Stimulated activated CD8-positive, alpha-beta memory T cell treated with anti-CD3 and anti-CD28 coated beads, Interleukin-15, amount 100 ng/mL, for 1 hour (primary cell): ENCODE measurements around the gene CCDC78.
A peak's percentile ranks its signal among the peaks of the same experiment; 100 is the strongest.

Experiments used
- DNase-seq: peaks from one replicate; pipeline ENCODE4 v3.0.0-alpha.2; 2020; ENCODE audit warnings: low read depth

The CCDC78 gene

DNA sequence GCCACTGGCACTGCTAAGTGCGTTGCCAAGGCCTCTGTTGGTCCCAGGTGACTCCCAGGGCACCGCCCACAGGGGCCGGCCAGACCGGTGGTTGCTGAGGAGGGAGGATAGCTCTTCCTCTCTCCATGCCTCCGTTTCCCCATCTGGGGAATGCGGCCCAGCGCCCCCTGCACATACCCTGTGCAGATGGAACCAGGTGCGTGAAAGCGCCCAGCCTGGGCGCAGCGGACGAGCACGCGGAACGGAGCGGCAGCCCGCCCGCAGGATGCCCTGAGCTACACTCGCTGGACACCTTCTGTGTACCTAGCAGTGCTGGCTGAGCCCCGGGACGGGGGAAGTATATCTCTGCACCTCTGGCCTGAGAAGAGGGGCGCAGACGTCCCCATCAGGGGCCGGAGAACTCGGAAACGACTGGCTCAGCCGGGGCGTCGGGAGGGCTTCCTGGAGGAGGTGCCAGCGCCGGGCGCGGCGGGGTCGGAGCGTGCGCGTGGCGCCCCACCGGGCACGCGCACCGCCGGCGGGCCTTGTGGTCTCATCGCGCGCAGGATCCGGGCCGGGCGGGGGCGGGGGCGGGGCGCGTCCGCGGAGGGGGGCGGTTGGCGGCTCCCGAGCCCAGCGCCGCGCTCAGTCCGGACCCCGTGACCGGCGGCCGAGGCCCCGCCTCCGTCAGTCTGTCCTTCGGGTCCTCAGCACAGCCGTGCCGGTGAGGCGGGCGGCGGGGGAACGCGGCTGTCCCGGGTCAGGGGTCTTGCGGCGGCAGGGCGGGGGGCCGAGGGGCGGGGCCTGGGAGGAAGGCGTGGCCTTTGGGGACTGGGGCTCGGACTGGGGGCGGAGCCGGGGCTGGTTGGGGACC lies at the start of gene CCDC78, which contains the start of gene HAGHL:
Gene CCDC78 (minus strand): TSS at position 6 of the 853 bp plus-strand sequence. CDS start 76 bp downstream, outside the sequence.
Gene HAGHL (plus strand): TSS at position 669 of the 853 bp plus-strand sequence. CDS start 404 bp downstream, outside the sequence.
- peak; percentile 52 for DNase-seq

- no peak for DNase-seq
These were observed 49.1 kb upstream of the CCDC78 start for GRCh38 chr16:775236-775796.

- no peak for DNase-seq
These were observed 48.1 kb upstream of the CCDC78 start for GRCh38 chr16:774086-775001.

DNA sequence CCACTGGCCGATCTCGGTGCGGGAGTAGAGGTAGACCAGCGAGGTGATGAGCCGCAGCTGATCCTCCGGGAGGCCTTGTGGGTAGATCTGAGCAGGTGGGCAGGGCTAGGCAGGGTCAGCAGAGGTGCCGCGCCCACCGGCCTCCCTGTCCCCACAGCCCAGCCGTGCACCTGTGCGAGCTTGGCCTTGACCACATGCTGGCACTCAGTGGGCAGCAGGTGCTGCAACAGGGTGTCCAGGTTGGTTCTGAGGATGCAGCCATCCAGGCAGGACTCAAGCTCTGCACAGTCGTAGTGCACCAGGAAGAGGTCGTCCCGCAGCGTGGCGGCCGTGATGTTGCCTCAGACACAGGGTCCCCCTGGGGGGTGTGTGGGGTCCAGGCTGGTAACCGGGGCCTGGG lies 46.7 kb upstream of the CCDC78 start:
- DNase-seq: no peak

DNA sequence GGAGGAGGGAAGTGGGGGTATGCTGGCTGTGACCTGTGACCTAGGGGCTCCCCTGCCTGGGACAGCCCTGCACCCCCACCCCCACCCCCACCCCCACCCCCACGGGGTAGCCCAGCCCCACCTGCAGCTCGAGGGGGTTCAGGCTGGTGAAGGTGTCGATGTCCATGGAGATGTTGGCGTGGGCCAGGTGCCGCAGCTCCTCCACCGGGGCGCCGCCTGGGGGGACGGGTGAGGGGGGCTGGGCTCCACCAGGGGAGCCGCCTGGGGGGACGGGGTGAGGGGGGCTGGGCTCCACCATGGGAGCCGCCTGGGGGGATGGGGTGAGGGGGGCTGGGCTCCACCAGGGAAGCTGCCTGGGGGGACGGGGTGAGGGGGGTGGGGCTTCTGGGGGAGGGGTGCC lies 44.2 kb upstream of the CCDC78 start:
- DNase-seq: no peak

DNA sequence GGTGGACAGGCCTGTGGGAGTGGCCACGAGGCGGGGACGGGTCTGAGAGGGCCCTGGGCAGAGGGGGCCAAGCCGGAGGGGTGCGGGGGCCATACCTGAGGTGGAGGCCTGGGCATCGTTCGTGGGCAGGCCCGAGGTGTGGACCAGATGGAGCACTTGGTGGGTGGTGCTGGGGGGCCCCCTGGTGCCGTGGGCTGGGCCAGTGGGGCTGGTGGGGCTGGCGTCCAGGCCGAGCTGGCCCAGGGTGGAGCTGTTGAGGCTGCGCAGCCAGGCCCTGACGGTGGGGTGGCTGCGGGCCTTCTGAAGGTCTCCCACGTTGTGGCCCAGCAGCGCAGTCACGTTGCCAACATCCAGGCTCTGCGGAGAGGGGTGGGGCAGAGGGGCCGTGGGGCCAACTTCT lies 43.7 kb upstream of the CCDC78 start:
- no peak for DNase-seq

DNA sequence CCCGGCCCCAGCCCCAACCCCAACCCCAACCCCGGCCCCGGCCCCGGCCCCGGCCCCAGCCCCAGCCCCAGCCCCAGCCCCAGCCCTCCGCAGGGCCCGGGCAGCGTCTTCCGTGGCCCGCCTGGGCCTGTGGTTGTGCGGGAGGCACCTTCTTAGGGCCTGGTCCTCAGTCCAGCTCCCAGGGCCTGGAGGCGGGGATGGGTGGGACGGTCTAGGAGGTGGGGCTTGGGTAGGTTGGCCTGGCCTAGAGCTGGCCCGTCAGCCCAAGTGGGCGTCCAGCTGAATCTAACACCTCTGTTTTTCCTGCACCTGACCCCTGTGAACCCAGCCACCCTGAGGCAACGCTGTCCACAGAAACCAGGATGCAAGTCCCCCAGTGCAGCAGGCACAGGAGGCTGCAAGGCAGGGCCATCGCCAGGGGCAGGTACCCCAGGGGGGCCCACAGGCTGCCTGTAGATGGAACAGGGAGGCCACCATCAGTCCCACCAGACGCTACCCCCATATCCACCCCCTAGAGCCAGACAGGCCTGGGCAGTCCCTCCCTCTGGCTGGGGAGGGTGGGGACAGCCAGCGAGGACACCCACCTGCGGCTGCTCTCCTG lies 43.0 kb upstream of the CCDC78 start:
- DNase-seq: no peak

GRCh38 chr16:768428-768827 lies 42.2 kb upstream of the CCDC78 start:
- no peak for DNase-seq

GRCh38 chr16:767743-768235 lies 41.5 kb upstream of the CCDC78 start:
- no peak for DNase-seq

DNA sequence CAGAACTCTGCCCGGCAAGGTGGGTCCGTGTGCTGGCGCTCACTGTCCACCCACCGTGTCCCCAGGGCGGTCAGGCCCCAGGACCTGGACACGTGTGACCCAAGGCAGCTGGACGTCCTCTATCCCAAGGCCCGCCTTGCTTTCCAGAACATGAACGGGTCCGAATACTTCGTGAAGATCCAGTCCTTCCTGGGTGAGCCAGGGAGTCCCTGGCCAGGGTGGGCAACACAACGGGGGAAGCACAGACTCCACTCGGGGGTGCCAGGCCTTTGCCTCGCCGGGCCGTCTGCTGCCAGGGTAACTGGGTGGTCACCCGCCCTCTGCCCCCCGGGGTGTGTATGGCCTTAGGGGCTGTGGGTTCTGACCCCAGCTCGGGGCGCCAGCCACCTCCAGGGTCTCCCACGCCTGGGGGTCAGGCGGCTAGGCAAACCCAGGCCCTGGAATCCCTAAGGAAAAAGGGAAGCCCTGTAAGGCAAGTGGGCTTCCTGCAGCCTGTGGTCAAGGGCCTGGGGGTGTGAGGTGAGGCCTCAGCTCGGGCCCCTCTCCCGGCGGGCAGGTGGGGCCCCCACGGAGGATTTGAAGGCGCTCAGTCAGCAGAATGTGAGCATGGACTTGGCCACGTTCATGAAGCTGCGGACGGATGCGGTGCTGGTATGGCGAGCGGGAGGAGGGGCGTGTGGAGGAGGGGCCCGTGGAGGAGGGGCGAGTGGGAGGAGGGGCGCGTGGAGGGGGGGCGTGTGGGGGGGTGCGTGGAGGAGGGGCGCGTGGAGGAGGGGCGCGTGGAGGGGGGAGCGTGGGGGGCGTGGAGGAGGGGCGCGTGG lies 40.8 kb upstream of the CCDC78 start:
- DNase-seq: no peak

DNA sequence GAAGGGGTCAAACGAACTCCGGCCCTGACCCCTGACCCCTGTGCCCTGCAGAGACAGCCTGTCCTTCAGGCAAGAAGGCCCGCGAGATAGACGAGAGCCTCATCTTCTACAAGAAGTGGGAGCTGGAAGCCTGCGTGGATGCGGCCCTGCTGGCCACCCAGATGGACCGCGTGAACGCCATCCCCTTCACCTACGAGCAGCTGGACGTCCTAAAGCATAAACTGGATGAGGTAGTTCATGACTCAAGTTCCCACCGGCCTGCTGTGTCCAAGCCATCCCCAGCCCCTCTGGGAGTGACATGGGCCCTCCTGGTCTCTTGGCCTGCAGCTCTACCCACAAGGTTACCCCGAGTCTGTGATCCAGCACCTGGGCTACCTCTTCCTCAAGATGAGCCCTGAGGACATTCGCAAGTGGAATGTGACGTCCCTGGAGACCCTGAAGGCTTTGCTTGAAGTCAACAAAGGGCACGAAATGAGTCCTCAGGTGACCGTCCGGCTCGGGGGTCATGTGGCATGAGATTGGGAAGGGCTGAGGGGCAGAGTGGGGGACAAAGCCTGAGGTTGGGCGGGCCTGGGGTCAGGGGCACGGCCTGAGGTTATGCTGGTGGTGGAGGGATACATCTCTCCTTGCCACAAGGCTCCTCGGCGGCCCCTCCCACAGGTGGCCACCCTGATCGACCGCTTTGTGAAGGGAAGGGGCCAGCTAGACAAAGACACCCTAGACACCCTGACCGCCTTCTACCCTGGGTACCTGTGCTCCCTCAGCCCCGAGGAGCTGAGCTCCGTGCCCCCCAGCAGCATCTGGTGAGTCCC lies 40.0 kb upstream of the CCDC78 start:
- DNase-seq: no peak

DNA sequence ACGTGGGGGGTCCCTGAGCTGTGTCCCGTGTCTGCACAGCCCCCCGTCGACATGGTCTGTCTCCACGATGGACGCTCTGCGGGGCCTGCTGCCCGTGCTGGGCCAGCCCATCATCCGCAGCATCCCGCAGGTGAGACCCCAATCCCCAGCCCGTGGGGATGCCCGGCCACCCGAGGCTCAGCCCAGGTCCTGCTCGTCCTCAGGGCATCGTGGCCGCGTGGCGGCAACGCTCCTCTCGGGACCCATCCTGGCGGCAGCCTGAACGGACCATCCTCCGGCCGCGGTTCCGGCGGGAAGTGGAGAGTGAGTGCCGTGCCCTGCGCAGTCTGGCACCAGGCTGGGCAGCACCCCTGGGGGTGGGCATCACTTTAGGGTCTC lies 39.2 kb upstream of the CCDC78 start:
- DNase-seq: no peak

GRCh38 chr16:764848-765487 lies 38.7 kb upstream of the CCDC78 start:
- no peak for DNase-seq

DNA sequence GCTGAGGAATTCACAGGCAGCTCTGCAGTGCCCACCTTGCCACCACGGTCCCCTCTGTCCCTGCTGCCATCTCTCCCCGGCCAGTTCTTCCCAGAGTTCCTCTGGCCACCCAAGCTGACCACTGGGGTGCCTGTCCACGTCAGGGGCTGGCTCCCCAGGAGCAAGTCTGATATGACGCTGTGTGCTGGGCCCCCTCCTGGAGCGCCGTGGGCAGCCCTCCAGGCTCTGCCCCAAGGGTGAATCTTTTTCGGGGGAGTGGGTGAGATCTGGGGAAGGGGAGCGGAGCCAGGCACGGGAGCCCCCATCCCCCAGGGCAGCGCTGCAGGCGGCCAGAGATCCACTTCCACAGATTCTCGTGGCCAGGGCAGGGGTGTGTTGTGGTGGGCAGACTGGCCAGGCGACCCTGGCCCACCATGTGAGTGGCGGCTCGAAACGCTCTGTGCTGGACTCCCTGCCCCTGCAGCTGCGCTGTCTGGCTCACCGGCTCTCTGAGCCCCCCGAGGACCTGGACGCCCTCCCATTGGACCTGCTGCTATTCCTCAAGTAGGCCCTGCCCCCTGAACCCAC lies 38.0 kb upstream of the CCDC78 start:
- no peak for DNase-seq

DNA sequence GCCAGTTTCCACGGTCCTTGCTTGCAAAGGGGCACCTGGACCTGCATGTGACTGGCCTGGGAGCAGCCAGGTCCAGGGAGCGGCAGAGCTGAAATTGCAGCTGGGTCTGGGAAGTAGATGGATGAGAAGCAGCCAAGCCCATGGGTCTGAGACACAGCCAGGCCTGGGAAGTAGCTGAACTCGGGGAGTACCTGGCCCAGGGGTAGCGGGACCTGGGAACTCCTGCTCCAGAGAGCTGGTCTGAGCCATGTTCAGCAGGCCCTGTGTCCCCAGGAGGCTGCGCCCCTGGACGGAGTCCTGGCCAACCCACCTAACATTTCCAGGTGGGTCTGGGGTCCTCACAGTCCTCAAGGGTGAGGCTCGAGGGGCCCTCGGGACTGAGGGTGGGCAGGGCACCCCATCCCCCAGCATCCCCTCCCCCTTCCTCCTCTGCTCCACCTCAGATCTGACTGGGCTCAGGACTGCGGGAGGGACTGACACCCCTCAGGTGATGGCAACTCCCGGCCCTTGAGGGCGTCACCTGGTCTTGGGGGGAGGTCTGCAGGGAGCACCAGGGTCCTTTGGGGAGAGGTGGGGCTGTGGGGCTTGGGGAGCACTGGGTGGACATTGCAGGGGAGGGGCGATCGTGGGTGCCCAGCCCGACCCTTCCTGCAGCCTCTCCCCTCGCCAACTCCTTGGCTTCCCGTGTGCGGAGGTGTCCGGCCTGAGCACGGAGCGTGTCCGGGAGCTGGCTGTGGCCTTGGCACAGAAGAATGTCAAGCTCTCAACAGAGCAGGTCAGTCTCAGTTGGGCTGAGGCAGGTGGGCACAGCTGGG lies 37.3 kb upstream of the CCDC78 start:
- no peak for DNase-seq

- no peak for DNase-seq
These were observed 36.5 kb upstream of the CCDC78 start for GRCh38 chr16:762595-763268.

DNA sequence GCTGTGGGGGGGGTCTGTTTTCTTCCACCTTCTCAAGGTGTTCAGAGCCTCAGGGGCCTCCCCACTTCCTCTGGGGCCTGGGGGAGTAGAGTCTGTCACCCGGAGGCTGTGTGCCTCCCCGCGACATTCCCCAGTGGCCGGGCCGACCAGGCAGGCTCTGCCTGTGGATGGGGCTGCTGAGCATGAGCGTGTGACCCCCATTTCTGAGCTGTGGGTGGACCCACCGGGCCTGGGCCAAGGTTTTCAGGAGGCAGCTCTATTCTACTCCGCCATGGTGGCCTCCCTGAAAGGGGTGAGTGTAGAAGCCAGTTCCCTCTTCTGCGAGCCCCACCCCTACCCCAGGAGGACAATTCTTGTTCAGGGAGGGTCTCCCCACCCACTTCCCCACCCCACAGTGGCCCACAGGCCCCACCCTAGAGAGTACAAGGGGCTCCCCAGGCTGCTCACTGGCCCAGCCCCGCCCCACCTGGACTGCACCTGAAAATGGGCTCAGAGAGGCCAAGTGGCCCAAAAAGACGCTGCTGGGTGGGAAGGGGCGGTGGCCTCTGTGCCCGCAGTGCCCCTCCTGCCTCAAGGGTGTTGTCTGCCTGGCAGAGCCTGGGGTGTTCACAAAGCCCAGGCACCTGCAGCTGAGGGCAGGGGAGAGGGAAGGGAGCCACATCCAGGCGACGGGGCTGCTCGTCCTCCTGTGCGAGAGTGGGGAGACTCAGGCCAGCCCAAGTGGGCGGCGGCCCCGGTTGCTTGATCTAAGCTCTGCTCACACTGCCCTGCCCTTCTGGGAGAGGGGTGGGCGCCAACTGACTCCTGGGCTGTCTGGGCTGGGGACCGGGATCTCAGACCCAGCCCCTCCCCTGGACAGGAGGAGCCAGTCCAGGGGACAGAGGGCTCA lies 35.6 kb upstream of the CCDC78 start:
- DNase-seq: no peak
